ENCODE results near the gene SLF2.
A peak's percentile ranks its signal among the peaks of the same experiment; 100 is the strongest.

The SLF2 gene

GRCh38 chr10:101003639-101004206 is 91.0 kb downstream of the SLF2 start:
- in situ Hi-C loops (cut with HindIII; ENCODE audit: low pct_ligation_motif_present, low pct_unique_long_range_greater_than_20kb, low sequenced_read_pairs), result no loop called here
- no peak for DNase-seq

DNA sequence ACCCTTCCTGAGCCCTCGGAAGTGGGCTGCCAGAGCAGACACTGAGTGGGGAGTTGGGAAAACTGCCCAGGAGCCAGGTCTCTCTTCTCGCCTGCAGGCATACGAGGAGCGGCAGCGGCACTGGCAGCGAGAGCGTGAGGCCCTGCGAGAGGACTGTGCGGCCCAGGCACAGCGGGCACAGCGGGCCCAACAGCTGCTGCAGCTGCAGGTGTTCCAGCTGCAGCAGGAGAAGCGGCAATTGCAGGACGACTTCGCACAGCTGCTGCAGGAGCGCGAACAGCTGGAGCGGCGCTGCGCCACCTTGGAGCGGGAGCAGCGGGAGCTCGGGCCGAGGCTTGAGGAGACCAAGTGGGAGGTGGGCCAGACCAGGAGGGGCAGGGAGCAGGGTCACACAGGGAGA is 92.6 kb downstream of the SLF2 start:
- in situ Hi-C loops (cut with HindIII; ENCODE audit: low pct_ligation_motif_present, low pct_unique_long_range_greater_than_20kb, low sequenced_read_pairs), result no loop called here
- DNase-seq, result no peak

DNA sequence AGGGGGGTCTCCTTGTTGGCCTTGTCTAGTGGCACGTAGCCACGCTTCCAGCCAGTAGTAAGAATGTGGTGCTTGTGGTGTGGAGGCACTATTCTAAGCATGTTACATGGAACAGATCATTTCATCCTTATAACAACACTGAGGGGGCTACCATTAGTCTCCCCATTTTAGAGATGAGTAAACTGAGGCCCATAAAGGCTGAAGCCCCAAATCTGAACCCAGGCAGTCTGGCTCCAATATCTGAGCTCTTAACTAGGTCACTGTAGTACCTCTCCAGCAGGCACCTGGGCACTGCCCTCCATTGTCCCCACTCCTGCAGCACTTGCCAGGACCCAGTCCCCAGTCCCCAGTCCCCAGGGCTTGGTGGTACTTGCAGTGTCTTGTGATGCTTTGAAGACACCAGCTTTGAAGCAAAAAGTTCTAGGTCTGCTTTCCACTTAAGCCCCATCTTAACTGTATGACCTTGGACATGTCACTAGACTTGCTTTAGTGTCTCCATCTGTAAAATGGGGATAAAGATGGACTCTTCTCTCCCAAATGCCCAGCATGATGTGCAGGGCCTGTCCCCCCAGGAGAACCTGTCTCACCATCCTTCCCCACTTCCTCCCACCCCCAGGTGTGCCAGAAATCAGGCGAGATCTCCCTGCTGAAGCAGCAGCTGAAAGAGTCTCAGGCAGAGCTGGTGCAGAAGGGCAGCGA is 93.3 kb downstream of the SLF2 start:
- in situ Hi-C loops (cut with HindIII; ENCODE audit: low pct_ligation_motif_present, low pct_unique_long_range_greater_than_20kb, low sequenced_read_pairs), result no loop called here
- no peak for DNase-seq

- DNase-seq, result no peak
- in situ Hi-C loops (cut with HindIII; ENCODE audit: low pct_ligation_motif_present, low pct_unique_long_range_greater_than_20kb, low sequenced_read_pairs), result no loop called here
Observed at GRCh38 chr10:101006593-101007098, 93.9 kb downstream of the SLF2 start.

- DNase-seq, result no peak
- in situ Hi-C loops (cut with HindIII; ENCODE audit: low pct_ligation_motif_present, low pct_unique_long_range_greater_than_20kb, low sequenced_read_pairs), result no loop called here
Observed at GRCh38 chr10:101007099-101007711, 94.4 kb downstream of the SLF2 start.

- DNase-seq, result no peak
- in situ Hi-C loops (cut with HindIII; ENCODE audit: low pct_ligation_motif_present, low pct_unique_long_range_greater_than_20kb, low sequenced_read_pairs), result no loop called here
Observed at GRCh38 chr10:101007915-101008822, 95.4 kb downstream of the SLF2 start.

GRCh38 chr10:101008823-101009423 is 96.2 kb downstream of the SLF2 start:
- in situ Hi-C loops (cut with HindIII; ENCODE audit: low pct_ligation_motif_present, low pct_unique_long_range_greater_than_20kb, low sequenced_read_pairs), result no loop called here
- DNase-seq, result no peak

DNA sequence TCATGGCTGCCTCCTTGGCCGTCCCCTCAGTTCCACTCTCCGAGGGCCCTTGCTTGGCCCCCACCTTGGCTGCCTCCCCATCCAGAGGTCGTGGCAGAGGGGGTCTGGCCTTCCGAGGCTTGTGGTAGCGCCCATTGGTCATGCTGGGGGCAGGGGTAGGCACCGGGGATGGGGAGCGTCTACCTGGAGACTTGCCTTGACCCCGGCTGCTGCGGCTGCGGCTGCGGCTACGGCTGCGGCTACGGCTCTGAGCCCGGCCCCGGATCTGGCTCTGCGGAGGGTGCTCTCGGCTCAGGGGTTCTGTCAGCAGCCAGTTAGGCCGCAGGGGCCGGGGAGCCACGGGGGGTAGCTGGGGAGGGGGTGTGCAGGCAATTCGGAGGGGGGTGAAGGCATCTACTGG is 97.6 kb downstream of the SLF2 start:
- no peak for DNase-seq
- in situ Hi-C loops (cut with HindIII; ENCODE audit: low pct_ligation_motif_present, low pct_unique_long_range_greater_than_20kb, low sequenced_read_pairs), result no loop called here

- peak; percentile 60 for DNase-seq
- in situ Hi-C loops (cut with HindIII; ENCODE audit: low pct_ligation_motif_present, low pct_unique_long_range_greater_than_20kb, low sequenced_read_pairs), result no loop called here
Observed at GRCh38 chr10:101011517-101012423, 99.0 kb downstream of the SLF2 start.

GRCh38 chr10:101012525-101013364 is 100.0 kb downstream of the SLF2 start:
- in situ Hi-C loops (cut with HindIII; ENCODE audit: low pct_ligation_motif_present, low pct_unique_long_range_greater_than_20kb, low sequenced_read_pairs), result no loop called here
- DNase-seq, result peak; percentile 98

DNA sequence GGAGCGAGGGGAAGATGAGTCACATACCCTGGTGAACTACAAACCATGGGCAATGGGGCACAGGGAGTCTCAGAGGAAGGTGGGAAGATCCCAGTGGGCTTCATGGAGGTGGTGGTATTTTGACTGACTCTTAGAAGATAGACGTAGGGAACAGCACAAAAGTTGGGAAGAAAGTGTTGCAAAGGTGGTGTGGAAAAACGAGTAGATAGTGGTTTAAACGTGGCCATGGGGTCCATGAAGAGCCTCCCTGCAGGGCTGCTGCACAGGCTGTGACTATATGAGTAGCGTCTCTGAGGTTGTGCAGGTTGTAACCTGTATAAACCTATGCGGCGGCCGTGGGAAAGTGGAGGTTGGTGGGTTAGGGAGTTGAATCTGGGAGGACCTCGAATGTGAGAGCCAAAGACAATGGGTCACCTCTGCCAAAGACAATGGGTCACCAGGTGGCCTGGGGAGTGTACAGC is 100.6 kb downstream of the SLF2 start:
- no peak for DNase-seq
- in situ Hi-C loops (cut with HindIII; ENCODE audit: low pct_ligation_motif_present, low pct_unique_long_range_greater_than_20kb, low sequenced_read_pairs), result no loop called here

DNA sequence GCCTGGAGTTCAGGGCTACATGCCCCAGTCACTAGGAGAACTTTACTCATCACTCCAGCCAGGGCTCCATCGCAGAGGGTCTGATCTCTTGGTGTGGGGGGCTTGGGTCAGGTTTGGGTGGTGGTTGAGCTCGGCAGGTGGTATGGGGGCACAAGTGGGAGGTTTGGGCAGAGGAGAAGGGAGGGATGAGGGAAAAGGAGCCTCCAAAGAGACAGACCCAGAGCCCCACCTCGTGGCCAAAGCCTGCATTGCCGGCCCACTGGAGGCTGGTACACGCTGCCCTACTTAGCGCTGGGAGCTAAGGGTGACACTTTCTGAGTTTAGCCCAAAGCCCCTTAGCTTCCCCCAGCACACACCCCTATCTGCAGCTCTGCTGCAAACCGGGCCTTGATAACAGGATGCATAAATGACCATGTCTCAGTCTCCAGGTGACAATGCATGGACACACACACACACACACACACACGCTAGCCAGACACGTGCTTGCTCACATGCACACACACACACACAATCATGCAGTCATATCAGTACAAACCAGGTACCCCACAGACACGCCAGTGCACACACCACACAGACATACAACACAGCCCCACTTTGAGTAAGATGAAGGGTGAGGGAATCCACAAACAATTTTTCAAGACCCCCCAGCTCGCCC is 101.6 kb downstream of the SLF2 start:
- in situ Hi-C loops (cut with HindIII; ENCODE audit: low pct_ligation_motif_present, low pct_unique_long_range_greater_than_20kb, low sequenced_read_pairs), result no loop called here
- DNase-seq, result peak; percentile 76
